Stimulated activated CD4-positive, alpha-beta T cell treated with anti-CD3 and anti-CD28 coated beads, TNF-alpha, amount 100 ng/mL, for 24 hours (primary cell): Measurements from ENCODE around the gene FCGR2B.
"Not testable (repeated sequence)": the region's sequence is repeated elsewhere in the genome, so short reads cannot be mapped to it uniquely, and the experiment has no call there.

ENCODE experiments used
- DNase-seq, 3 experiments: peaks; one replicate each; pipeline ENCODE4 v3.0.0-alpha.2; 2020; ENCODE audit warnings: low read depth in 3 of 3

FCGR2B gene

DNA sequence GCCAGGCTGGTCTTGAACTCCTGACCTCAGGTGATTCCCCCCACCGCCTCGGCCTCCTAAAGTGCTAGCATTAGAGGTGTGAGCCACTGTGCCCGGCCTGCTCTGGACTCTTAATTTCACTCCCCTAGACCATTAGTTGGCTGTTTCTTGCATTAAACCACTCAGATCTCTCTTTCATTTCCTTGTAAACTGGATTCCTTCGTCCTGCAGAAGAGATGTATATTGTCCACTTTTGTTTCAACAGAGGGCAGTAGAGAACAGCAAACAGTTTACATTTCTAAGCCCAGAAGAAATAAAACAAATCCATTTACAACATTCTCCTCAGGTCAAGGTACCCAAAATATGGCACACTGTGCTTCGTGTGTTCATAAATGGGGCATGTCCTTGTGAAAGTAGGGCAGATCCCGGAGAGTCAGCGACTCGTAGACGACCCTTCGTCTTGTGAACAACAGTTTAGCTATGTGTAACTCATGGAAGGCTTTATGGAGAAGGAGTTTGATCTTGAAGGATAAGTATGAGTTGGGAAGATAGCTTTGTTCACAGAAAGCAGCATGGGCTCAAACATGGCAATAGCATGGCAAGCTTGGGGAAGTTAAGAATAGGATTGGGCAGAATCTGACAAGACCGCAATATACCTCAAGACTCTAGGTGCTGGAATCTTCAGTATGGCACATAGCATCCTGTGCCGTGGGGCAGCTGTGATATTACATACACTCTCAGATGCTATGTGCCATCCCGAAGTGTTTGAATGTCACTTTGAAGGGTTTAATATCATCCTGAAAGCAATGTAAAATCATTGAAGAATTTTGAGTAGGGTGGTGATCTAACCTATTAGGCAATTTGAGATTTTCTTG, 15.2 kb upstream of the FCGR2B start:
- not testable (repeated sequence) for DNase-seq

DNA sequence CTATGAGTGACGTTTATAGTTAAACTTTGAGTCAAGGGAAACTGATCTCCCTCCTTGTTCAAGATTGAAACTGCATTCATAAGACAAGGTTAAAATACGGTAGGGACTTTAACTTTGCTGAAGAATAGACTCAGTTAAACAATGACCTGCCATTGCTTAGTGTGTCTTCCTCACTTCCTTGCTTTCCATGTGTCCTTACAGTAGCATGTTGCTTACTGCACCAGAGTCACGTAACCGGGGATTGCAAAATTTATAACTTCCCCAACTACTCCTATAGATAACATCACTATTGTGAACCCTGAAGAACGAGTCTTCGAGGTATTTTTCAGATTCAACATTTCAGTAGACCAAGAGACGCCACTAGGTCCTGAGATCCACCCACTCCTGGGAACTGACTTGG, 9.4 kb upstream of the FCGR2B start:
- not testable (repeated sequence) for DNase-seq

DNA sequence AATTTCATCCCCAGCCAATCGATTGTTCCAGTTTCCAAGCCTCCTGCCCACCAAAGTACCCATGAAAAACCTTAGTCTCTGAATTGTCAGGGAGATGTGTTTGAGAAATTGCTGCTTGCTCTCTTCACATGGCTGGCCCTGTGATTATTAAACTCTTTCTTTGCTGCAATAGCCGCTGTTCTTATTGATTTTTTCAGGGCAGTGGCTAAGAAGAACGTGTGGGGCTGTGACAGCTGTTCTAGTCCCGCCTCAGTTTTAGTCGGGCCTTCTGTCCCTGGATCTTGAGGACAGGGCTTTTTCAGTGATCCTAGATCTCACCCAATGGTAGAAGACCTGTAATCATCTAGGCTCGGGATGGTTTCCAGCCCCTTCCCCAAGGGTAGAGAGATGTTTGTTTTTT, 9.0 kb upstream of the FCGR2B start:
- DNase-seq: not testable (repeated sequence)

DNA sequence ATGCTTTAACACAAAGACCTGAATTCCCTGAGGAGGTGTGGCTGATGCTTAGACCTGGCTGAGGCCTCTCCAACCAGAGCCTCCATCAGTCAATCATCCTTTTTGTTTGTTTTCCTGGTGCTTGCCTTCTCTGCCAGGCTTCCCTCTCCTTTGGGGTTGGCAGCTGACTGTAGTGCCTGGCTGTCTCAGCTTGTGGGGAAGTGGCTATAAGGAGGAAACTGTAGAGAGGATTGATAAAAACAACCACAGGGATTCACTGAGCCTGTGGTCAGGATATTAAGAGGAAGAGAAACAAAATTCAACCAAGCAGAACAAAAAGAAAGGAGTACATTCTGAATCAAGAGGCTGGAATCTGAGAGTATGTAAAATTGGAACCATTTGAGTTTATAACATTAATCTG, 4.4 kb upstream of the FCGR2B start:
- not testable (repeated sequence) for DNase-seq

DNA sequence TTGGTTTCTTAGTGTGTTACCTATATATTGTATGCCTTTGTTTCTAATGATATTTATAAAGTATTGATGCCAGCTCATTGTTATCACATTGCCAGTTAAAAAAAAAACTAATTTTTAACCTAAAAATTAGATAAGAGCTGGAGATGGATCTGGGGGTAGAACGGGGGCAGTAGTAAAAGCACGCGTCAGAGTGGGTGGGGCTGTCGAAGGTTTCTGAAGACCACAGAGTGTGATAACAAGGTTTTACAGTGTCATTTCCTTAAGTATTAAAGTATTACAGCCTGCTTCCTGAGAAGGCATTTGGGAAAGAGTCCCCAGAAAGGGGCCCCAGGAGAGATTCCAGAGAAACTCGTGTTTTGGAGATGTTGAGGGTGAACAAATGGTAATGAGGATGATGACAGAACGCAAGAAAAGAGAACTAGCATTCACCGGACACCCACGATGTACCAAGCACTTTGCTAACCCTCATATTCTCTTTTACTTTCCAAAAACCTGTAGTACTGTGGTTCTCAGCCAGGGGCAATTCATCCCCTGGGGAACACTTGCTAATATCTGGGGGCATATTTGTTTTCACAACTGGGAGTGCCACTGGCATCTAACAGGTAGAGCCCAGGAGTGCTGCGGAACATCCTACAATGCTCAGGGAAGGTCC, 1.2 kb upstream of the FCGR2B start:
- DNase-seq: not testable (repeated sequence)

DNA sequence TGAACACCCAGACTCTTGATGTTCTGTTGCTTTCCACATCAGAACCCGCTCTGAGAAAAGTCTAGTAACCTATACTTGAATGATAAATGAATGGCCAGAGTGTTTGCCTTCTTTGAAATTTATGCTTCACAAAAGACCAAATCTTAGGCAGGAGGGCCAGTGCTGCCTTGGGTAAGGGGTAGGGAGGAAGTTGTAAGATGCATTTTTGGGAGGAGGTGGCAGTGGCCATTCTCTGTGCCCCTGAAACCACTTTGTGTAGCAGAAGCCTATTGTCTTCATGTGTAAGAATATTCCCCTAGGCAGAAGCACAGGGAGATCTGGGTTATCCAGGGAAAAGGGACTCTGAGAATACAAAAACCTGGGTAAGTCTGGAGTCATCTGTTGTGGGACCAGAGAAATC, 626 bp downstream of the FCGR2B start:
- DNase-seq: not testable (repeated sequence)

DNA sequence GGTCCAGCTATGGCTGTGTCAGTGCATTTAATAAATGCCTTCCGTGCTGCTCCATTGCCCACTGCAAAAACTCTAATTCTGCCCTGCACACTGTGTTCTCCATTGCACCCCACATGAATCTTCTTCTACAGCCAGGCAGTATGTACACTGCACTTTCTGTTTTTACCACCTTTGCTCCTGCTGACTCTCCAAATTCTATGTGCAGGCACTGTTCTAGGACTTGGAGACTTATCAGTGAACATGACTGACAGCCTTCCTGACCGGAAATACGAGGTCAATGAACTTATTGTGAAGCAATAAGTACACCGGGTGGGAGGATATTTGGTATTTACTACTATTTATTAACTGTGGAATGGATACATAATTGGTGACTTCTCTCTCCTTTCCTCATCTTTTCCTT, 1.7 kb downstream of the FCGR2B start:
- not testable (repeated sequence) for DNase-seq

DNA sequence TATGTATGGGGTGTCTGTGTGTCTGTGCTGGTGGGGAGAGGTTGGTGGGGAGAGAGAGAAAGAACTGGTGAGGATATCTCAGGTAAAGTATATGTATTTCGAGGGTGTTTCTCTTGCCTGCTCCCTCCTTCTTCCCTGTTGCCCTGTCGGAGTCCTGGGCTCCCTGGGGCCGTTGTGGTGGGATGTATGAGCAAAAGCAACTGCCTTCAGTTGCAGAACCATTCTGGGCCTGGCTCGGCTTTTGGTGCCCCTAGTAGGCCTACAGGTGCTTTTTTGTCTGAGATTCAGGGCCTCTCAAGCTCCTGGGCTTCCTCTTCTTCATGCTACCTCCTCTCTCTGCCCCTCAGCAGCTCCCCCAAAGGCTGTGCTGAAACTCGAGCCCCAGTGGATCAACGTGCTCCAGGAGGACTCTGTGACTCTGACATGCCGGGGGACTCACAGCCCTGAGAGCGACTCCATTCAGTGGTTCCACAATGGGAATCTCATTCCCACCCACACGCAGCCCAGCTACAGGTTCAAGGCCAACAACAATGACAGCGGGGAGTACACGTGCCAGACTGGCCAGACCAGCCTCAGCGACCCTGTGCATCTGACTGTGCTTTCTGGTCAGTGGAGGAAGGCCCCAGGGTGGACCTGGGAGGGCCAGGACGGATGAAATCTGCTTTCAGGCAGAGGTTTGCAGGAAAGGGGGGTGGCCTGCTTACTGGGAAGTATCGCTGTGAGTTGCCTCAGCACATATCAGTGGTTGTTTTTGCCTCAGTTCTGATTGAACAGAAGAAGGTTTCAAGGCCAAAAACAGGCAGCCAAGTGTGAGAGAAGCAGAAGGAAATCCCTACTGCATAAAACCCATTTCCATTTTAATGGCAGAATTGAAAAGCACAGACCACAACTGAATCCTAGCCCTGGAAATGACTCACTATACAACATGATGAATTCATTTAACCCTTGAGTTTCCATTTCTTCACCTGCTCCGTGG, 8.4 kb downstream of the FCGR2B start:
- not testable (repeated sequence) for DNase-seq

DNA sequence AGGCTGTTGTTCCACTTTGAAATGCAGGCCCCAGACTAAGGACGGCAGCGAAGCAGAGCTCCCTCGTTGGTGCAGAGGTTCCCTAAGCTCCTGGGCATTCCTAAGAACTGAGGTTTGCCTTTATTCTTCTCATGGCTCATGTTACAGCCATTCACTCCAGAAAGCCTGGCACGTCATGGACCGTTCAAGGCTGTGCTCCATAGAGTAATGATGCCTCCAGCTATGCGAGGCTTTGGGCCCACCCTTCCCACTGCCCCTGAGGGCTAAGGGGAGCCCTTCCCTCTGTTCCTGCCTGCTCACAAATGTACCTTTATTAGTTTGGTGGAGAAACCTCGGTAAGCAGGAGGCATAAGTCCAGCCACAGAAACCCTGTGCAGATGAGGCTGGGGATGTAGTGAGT, 10.5 kb downstream of the FCGR2B start:
- DNase-seq: not testable (repeated sequence)

DNA sequence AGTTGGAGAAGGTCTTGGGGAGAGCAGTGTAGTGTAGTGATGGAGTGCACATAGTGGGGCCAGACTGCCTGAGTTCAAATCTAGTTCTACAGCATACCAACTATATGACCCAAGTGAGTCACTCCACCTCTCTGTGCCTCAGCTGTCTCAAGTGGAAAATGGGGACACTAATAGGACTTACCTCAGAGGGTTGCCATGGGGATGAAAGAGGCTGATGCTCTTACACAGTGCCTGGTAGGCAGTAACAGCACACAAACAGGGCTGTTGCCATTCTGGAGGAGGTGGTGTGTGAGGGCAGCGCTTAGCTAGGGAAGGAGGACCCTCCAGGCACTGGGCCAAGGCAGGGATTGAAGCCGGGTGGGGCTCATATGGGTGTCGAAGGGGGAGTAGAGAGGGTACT, 11.5 kb downstream of the FCGR2B start:
- not testable (repeated sequence) for DNase-seq

DNA sequence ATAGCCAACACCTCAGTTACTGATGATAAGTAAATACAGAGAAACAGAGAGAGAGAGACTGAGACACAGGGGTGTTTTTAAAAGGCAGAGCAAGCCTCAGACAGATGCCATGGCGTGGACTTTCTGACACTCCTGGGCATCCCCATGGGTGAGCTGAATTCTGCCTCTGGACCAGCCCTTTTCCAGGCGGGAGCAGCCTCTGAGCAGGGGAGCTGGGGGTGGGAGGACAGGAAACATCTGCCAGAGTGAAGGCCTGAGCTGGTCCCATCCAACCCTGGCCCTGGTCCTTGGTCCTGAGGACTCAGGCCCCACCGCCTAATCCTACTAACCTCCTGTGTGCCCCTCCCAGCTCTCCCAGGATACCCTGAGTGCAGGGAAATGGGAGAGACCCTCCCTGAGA, 12.0 kb downstream of the FCGR2B start:
- DNase-seq: not testable (repeated sequence)

DNA sequence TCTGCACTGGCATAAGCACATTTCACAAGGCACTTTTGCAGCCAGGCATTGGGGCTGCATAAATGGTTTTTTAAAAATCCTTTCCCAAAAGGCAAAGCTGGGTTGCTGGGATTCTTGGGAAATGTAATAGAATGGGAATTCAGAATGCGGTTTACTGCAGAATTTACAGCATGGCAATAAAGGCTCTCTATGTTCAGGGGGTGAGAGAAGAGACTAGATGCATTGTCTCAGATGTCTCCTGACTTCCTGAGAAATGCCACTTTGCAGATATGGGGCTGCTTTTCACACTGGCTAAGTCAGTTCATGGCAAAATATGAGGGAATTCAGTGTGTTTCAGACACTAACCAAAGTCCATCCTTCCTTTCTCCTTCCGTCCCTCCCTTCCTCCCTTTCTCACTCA, 13.5 kb downstream of the FCGR2B start:
- DNase-seq: no peak

DNA sequence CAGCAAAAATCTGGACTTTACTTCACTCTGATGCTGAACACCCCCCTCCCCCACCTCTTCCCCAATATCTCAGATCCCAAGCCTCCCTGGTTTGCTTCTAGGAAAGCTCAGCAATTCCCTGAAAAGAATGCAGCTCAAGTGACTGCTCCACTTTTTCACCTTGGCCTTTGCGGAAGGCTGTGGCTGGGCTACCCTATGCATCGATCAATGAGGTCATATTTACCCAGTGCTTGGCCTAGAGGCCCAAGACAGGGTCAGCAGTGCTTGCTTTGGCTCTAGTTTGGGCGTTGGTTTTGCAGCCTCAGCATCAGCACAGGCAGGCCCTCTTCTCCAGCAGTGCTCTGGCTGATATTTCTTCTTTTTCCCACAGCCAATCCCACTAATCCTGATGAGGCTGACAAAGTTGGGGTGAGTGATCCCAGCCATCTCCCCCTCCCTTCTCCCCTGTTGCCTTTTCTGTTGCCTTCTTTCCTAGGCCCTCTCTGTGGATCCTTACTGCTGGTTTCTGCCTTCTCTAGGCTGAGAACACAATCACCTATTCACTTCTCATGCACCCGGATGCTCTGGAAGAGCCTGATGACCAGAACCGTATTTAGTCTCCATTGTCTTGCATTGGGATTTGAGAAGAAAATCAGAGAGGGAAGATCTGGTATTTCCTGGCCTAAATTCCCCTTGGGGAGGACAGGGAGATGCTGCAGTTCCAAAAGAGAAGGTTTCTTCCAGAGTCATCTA, 14.2 kb downstream of the FCGR2B start:
- DNase-seq: no peak

DNA sequence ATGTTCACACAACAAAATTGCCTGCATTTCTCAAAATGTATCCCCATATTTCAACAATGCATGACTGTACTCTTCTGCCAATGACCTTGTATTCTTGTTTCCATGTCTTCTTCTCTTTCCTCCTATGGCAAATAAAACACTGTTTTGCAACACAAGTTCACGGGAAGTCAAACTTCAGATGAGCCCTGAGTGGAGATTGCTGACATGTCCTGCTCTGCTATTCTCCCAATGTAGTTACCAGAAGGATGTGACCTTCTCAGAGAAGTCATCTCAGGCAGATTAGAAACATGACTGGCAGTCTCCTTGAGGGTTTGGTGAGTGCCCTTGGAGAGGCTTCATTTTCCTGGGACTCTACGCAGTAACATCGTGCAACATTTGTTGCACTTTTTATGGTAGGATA, 15.6 kb downstream of the FCGR2B start:
- DNase-seq: no peak

DNA sequence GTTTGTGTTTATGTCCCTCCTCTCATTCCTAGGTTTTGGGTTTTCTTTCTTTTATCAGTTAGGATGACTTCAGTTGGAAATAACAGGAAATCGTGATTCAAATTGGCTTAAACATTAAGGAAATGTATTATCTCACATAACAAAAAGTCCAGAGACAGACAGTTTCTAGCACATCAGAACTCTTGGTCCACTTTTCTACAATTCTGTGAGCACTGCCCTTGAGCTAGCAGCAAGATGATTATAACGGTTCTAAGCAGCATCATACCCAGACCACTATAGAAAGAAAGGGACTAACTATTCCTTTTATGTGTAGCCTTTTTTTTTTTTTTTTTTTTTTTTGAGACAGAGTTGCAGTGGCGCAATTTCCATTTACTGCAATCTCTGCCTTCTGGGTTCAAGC, 18.9 kb downstream of the FCGR2B start:
- no peak for DNase-seq

DNA sequence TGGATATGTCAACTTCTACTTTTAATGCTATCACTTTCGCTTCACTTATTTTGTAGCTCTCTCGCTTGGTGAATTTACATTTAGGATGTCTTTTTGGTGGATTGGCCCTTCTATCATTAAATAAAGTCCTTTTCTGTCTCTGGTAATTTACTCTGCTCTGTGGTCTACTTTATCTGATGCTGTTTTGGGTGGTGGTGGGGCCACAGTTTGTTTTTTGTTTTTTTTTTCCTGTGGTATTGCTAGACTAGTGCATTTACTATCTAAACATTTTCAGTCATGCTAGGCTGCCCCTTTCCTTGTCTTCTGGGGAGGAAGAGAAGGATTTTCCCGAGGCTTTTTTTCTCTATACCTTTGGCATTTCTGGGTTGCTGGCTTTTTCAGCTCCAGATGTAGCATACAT, 26.0 kb downstream of the FCGR2B start:
- no peak for DNase-seq

DNA sequence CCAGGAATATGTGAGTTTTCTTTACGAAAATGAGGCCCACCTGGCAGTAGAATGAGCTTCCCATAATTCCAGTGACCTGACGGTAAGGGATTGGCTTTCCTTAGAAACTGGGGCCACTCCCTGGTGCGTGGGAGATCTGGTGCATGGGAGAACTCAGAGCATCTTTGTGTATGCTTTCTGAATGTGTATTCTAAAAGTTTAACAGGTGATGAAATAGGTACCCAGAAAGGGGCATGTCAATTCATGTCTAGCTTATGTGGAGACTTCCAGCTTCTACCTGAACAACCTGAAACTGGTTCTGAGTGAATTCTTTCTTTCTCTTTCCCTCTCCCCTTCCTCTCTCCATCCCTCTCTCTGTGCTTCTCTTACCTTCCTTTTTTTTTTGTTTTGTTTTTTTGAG, 28.9 kb downstream of the FCGR2B start:
- no peak for DNase-seq

DNA sequence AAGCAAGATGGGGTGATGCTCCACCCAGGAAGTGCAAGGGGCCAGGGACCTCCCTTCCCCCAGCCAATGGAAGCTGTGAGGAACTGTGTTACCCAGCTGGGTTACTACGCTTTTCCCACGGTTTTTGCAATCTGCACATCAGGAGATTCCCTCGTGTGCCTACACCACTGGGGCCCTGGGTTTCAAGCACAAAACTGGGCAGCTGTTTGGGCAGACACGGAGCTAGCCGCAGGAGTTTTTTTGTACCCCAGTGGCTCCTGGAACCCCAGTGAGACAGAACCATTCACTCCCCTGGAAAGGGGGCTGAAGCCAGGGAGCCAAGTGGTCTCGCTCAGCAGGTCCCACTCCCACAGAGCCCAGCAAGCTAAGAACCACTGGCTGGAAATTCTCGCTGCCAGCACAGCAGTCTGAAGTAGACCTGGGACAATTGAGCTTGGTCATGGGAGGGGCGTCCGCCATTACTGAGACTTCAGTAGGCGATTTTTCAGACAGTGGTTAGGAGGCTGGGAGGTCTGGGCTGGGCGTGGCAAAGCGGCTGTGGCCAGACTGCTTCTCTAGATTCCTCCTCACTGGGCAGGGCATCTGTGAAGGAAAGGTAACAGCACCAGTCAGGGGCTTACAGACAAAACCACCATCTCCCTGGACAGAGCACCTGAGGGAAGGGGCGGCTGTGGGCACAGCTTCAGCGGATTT, 30.2 kb downstream of the FCGR2B start:
- not testable (repeated sequence) for DNase-seq

DNA sequence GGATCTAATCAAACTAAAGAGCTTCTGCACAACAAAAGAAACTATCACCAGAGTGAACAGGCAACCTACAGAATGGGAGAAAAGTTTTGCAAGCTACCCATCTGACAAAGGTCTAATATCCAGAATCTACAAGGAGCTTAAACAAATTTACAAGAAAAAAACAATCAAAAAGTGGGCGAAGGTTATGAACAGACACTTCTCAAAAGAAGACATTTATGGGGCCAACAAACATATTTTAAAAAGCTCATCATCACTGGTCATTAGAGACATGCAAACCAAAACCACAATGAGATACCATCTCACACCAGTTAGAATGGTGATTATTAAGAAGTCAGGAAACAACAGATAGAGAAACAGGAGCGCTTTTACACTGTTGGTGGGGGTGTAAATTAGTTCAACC, 35.4 kb downstream of the FCGR2B start:
- DNase-seq: not testable (repeated sequence)

DNA sequence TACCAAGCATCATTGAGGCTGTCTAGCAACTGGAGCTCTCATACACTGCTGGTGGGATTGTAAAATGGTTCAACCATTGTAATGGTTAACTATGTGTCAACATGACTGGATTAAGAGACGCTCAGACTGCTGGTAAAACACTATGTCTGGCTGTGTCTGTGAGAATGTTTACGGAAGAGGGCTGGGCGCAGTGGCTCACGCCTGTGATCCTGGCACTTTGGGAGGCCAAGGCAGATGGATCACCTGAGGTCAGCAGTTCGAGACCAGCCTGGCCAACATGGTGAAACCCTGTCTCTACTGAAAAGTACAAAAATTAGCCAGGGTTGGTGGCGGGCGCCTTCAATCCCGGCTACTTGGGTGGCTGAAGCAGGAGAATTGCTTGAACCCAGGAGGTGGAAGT, 39.3 kb downstream of the FCGR2B start:
- DNase-seq: no peak

DNA sequence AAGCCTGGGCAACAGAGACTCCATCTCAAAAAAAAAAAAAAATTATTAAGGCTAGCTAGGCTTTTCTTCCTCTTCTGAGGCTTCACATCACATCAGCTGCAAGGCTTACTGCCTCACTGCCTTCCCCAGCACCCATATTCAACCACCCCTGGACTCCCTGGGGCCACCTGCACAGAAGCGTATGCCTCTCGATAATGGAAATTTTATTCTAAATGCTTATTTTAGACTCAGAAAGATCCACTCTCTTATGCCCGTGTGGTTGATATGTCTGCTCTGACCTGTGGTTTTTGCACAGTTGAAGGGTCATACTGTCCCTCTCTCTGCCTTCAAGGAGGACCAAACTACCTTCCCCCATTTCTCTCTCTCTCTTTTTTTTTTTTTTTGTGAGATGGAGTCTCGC, 42.6 kb downstream of the FCGR2B start:
- DNase-seq: no peak
